Measurements from ENCODE around the gene NUCB1.
A peak's percentile ranks its signal among the peaks of the same experiment; 100 is the strongest.
"Not testable (repeated sequence)": the region's sequence is repeated elsewhere in the genome, so short reads cannot be mapped to it uniquely, and the experiment has no call there.

Gene NUCB1

GRCh38 chr19:48899781-48900476 is at the start of gene NUCB1:
NUCB1 (plus strand) TSS chr19:48900312; CDS start chr19:48900797, 485 bp downstream.
- peak; percentile 89 to 94 for DNase-seq

- DNase-seq = no peak
These were observed 47.8 kb upstream of the NUCB1 start for GRCh38 chr19:48852292-48852691.

- no peak for DNase-seq
These were observed 46.6 kb upstream of the NUCB1 start for GRCh38 chr19:48853483-48853882.

GRCh38 chr19:48854103-48854502 is 46.0 kb upstream of the NUCB1 start:
- DNase-seq = no peak

GRCh38 chr19:48856921-48857320 is 43.2 kb upstream of the NUCB1 start:
- no peak for DNase-seq

GRCh38 chr19:48858984-48859710 is 41.0 kb upstream of the NUCB1 start:
- DNase-seq = peak in 1 of 2 donors; percentile 23

- DNase-seq = no peak
These were observed 40.2 kb upstream of the NUCB1 start for GRCh38 chr19:48859711-48860572.

GRCh38 chr19:48861313-48861712 is 38.8 kb upstream of the NUCB1 start:
- DNase-seq = no peak

- DNase-seq = no peak
These were observed 37.3 kb upstream of the NUCB1 start for GRCh38 chr19:48862827-48863226.

- no peak for DNase-seq
These were observed 33.4 kb upstream of the NUCB1 start for GRCh38 chr19:48866692-48867091.

GRCh38 chr19:48867123-48867745 is 32.9 kb upstream of the NUCB1 start:
- no peak for DNase-seq

- no peak for DNase-seq
These were observed 32.4 kb upstream of the NUCB1 start for GRCh38 chr19:48867746-48868113.

- no peak for DNase-seq
These were observed 31.8 kb upstream of the NUCB1 start, which contains the start of gene PLEKHA4 for GRCh38 chr19:48868114-48868886. PLEKHA4 (minus strand) TSS chr19:48868617; CDS start chr19:48867620, 997 bp downstream.

- DNase-seq = no peak
These were observed 30.1 kb upstream of the NUCB1 start for GRCh38 chr19:48870048-48870447.

- not testable (repeated sequence) for DNase-seq
These were observed 28.5 kb upstream of the NUCB1 start for GRCh38 chr19:48871471-48872181.

- peak; percentile 88 to 98 for DNase-seq
These were observed 27.8 kb upstream of the NUCB1 start, which contains the start of gene PPP1R15A for GRCh38 chr19:48872182-48872883. PPP1R15A (plus strand) TSS chr19:48872421; CDS start chr19:48873234, 813 bp downstream.

GRCh38 chr19:48872884-48873475 is 27.1 kb upstream of the NUCB1 start:
- DNase-seq = peak; percentile 72 to 96

GRCh38 chr19:48873476-48874302 is 26.4 kb upstream of the NUCB1 start:
- DNase-seq = no peak

All from bone marrow (tissue), 2 donors.